Middle frontal gyrus (tissue), 1 donor: ENCODE measurements around the gene GSX2.
"Not testable (repeated sequence)": the region's sequence is repeated elsewhere in the genome, so short reads cannot be mapped to it uniquely, and the experiment has no call there.

ENCODE experiments used
- DNase-seq: peaks from one replicate; pipeline ENCODE4 v3.0.0-alpha.2; 2015; ENCODE audit warnings: low spot score; ENCODE audit errors: extremely low spot score

GSX2 gene

GRCh38 chr4:54102531-54103106 lies 2.7 kb downstream of the GSX2 start:
- no peak for DNase-seq

- no peak for DNase-seq
These were observed 3.2 kb downstream of the GSX2 start for GRCh38 chr4:54103190-54103574.

DNA sequence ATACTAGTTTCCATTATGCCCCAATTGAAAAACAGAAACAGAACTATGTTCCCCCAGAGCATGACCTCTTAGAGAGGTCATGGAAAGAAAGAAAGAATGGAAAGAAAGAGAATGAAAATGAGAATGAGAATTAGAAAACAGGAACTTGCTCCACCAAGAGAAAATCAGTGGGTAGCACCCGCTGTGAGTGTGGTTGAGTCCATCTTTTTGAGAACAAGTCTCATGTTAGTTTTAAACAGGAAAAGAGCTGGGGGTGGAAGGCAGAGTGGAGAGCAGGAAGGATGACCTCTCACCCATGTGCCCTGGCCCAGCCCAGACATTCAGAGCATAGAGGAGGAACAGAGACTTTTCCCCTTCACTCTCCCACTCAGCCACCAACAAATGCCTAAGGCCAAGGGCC lies 4.9 kb downstream of the GSX2 start:
- DNase-seq: no peak

DNA sequence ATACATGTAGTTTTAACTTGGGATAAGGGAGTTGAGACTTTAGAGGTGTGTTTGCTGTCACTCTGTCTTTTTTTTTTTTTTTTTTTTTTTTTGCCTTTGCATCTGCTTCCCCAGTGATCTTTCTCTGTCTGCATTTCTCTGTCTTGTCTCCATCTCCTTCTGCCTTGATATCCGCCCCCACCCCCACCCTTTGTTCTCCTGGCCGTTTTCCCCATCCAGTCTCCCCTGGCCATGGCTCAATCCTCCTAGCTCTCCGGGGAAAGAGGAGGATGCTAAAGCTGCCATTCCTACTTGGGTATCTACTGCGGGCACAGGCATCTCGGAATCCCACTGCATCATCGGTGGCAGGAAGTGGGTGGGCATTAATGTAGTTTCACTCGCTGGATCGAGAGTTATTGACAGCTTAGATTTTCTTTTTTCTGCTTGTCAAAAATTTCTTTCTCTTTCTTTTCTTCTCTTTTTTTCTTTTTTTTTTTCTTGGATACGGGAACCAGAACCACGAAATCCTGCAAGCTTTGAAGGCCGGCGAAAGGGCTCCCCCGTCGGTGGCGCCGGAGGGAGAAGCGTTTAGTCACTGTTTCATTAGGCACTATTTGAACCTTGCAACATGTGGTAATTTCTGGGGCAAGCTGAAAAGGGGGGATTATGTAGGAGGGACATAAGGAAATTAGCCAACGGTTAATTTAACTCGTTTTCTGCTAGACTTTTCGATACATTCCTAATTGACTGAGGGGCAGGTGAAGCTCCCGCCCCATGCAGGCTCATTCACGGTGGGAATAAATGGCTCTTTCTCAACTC lies 8.2 kb downstream of the GSX2 start:
- DNase-seq: no peak

- no peak for DNase-seq
These were observed 9.5 kb downstream of the GSX2 start for GRCh38 chr4:54109241-54110018.

DNA sequence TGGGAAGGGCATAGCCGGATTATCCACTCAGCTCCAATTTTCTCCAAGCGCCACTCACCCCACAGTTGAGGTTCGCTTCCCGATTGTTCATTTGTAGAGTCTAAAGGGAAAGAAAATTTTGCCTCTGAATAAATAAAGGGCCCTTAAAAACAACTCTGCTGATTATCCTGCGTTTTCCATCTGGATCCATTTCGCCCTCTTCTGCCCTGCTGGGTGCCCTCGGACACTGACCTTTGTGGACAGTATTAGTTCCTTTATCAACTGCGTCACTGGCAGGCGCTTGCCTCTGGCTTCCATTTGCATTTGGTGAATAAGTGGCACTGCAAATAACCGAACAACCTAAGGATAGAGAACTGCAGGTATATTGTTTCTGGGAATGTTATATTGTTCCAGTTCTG lies 10.1 kb downstream of the GSX2 start:
- DNase-seq: no peak

DNA sequence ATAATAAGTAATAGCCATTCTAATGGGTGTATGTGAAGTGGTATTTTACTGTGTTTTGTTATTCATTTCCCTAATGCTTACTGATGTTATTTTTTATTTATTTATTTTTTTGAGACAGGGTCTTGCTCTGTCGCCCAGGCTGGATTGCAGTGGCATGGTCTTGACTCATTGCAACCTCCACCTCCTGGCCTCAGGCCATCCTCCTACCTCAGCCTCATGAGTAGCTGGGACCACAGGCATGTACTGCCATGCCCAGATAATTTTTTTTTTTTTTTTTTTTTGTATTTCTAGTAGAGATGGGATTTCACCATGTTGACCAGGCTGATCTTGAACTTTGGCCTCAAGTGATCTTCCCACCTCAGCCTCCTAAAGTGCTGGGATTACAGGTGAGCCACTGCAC lies 13.2 kb downstream of the GSX2 start:
- DNase-seq: not testable (repeated sequence)

DNA sequence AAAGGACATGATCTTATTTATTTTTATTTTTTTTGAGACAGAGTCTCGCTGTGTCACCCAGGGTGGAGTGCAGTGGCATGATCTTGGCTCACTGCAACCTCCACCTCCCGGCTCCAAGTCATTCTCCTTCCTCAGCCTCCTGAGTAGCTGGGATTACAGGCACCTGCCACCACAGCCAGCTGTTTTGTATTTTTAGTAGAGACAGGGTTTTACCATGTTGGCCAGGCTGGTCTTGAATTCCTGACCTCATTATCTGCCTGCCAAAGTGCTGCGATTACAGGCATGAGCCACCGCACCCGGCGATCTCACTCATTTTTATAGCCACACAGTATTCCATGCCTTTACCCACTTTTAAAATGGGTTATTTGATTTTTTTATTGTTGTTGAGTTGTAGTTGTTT lies 16.3 kb downstream of the GSX2 start:
- DNase-seq: not testable (repeated sequence)

DNA sequence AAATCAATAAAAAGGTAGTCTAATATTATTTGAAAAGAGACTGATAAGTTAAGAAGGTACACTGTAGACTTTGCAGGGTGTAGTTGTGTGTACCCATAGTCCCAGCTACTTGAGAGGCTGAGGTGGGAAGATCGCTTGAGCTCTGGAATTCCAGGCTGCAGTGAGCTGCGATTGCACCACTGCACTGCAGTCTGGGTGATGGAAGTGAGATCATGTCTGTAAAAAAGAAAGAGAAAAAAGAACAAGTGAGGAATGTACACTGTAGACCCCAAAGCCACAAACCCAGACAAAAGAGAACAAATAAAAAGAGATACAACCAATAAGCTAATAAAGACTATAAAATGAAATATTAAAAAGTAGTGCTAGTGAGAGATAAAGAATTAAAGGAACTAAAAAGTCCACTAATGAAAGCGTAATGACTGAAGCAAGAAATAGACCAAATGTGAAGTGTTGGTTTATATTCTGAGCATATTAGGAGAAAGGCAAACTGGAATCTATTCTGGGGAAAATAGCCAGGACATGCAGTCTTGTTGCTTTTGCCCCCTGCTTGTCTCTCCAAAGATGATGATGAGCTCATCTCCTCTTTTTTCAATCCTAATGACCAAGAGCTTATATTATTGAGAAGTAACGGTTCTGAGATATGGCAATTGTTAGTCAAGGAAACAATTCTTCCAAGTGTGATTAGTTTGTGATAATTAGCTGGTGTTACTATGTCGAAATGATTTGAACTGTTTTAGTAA lies 19.1 kb downstream of the GSX2 start:
- DNase-seq: no peak

DNA sequence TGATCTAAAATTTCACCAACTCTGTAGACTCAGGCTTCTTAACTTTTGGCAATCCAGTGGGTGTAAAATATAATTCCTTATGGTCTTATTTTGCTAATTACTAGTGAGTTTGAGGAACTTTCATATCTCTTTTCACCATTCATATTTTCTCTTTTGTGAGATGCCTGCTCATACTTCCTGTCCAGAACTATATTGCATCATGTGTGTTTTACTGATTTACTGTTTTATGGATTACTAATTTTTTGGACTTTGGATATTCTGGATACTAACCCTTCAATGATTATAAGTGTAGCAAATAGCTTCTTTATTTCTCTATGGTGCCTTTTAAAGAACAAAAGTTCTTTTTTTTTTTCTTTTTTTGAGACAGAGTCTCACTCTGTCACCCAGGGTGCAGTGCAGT lies 20.6 kb downstream of the GSX2 start:
- no peak for DNase-seq

DNA sequence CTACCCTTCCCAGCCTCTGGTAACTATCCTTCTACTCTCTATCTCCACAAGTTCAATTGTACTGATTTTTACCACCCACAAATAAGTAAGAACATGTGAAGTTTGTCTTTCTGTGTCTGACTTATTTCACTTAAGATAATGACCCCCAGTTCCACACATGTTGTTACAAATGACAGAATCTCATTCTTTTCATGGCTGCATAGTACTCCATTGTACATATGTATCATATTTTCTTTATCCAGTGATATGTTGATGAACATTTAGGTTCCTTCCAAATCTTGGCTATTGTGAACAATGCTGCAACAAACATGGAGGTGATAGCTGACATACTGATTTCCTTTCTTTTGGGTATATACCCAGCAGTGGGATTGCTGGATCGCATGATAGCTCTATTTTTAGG lies 27.7 kb downstream of the GSX2 start:
- DNase-seq: no peak

DNA sequence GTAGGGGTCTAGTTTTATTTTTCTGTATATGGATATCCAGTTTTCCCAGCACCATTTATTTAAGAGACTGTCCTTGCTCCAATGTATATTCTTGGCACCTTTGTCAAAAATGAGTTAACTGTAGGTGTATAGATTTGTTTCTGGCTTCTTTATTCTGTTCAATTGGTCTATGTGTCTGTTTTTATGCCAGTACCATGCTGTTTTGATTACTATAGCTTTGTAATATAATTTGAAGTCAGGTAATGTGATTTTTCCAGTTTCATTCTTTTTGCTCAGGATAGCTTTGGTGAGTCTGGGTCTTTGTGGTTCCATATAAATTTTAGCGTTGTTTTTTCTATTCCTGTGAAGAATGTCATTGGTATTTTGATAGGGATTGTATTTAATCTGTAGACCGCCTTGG lies 28.7 kb downstream of the GSX2 start:
- DNase-seq: not testable (repeated sequence)

DNA sequence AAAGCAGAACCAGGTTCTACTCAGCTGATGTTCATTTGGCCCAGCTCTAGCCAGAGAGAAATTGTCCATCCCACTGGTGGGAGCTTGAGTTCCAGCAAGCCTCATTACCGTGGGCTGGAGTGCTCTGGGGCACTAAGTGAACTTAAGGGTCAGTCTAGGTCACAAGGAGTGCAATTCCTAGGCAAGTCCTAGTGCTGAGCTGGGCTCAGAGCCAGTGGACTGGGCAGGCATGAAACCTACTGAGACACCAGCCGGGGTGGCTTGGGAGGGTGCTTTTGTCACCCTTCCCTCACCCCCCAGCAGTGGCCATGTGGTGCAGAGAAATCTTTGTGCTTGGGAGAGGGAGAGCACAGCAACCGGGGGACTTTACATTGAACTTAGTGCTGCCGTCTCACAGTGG lies 39.4 kb downstream of the GSX2 start:
- no peak for DNase-seq

DNA sequence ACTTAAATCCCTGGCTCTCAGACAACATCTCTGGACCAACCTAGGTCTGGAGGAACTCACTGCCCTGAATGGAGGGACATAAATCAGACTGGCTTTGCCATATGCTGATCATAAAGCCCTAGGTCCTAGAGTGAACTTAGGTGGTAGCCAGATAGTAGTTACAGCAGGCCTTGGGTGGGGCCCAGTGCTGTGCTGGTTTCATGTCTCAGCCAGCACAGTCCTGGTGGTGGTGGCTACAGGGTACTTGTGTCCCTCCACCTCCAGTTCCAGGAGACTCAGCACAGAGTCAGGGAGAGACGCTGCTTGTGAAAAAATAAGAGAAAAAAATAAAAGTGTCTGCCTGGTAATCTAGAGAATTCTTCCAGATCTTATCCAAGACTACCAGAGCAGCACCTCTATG lies 40.3 kb downstream of the GSX2 start:
- DNase-seq: no peak

DNA sequence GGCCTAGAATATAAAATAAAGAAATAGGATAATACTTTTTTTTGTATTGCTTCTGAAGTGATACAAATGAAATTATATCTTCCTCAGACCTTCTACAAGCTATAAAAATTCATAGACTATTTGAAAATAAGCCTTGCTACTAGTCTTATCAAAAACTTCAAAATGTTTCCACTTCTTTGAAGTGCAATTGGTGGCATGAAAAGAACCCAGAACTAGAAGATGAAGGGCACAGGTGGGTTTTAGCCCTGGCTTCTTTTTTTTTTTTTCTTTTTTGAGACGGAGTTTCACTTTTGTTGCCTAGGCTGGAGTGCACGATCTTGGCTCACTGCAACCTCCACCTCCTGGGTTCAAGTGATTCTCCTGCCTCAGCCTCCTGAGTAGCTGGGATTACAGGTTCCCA lies 44.2 kb downstream of the GSX2 start:
- no peak for DNase-seq

- DNase-seq: no peak
These were observed 44.8 kb downstream of the GSX2 start for GRCh38 chr4:54144661-54145171.

DNA sequence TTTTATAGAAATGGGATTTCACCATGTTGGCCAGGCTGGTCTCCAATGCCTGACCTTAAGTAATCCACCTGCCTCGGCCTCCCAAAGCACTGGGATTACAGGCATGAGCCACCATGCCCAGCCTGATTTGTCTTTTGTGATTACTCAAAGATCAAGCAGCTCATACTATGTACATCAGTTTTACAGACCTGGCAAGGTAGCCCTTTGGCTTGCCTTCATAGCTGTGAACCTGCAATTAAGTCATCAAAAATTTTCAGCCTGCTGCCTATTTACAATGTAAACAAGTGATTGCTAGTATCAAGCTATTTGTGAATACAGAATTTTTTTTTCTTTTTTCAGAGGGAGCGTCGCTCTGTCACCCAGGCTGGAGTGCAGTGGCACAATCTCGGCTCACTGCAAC lies 46.2 kb downstream of the GSX2 start:
- DNase-seq: no peak

DNA sequence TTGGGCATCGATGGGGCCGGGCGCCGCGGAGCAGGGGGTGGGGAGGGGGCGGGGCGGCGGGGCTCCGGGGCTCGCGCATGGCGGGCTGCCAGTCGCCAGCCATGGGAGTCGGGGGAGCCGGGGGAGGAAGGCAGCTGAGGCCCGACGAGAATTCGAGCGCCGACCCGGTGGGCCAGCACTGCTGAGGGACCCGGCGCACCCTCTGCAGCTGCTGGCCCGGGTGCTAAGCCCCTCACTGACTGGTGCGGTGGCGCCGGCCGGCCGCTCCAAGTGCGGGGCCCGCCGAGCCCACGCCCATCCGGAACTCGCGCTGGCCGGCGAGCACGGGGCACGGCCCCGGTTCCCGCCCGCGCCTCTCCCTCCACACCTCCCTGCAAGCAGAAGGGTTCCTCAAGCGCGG lies 49.4 kb downstream of the GSX2 start:
- no peak for DNase-seq
